DMS79 (cell line): ENCODE measurements around the gene RYR2.
"Not testable (repeated sequence)": the region's sequence is repeated elsewhere in the genome, so short reads cannot be mapped to it uniquely, and the experiment has no call there.

ENCODE experiments used
- DNase-seq: peaks from one replicate; lab custom pipeline; 2025; lab: John Stamatoyannopoulos, UW

The RYR2 gene

GRCh38 chr1:237250055-237250454 lies 208.1 kb downstream of the RYR2 start:
- DNase-seq: no peak

GRCh38 chr1:237255071-237255470 lies 213.1 kb downstream of the RYR2 start:
- no peak for DNase-seq

GRCh38 chr1:237258871-237259270 lies 216.9 kb downstream of the RYR2 start:
- no peak for DNase-seq

- no peak for DNase-seq
Observed at GRCh38 chr1:237261198-237261597, 219.2 kb downstream of the RYR2 start.

- DNase-seq: no peak
Observed at GRCh38 chr1:237267743-237268142, 225.8 kb downstream of the RYR2 start.

GRCh38 chr1:237269938-237270337 lies 228.0 kb downstream of the RYR2 start:
- no peak for DNase-seq

- DNase-seq: no peak
Observed at GRCh38 chr1:237270353-237270752, 228.4 kb downstream of the RYR2 start.

GRCh38 chr1:237277994-237278393 lies 236.0 kb downstream of the RYR2 start:
- DNase-seq: not testable (repeated sequence)

- no peak for DNase-seq
Observed at GRCh38 chr1:237279629-237280028, 237.6 kb downstream of the RYR2 start.

- DNase-seq: no peak
Observed at GRCh38 chr1:237281481-237281880, 239.5 kb downstream of the RYR2 start.

GRCh38 chr1:237282208-237282783 lies 240.3 kb downstream of the RYR2 start:
- DNase-seq: no peak

GRCh38 chr1:237287876-237288521 lies 246.0 kb downstream of the RYR2 start:
- DNase-seq: no peak

- DNase-seq: no peak
Observed at GRCh38 chr1:237293804-237294203, 251.8 kb downstream of the RYR2 start.

- DNase-seq: no peak
Observed at GRCh38 chr1:237296861-237297260, 254.9 kb downstream of the RYR2 start.

- DNase-seq: no peak
Observed at GRCh38 chr1:237300642-237301041, 258.7 kb downstream of the RYR2 start.

- no peak for DNase-seq
Observed at GRCh38 chr1:237303929-237304328, 261.9 kb downstream of the RYR2 start.

GRCh38 chr1:237306726-237307125 lies 264.7 kb downstream of the RYR2 start:
- no peak for DNase-seq

- no peak for DNase-seq
Observed at GRCh38 chr1:237309595-237310118, 267.7 kb downstream of the RYR2 start.

GRCh38 chr1:237316352-237316751 lies 274.4 kb downstream of the RYR2 start:
- no peak for DNase-seq

GRCh38 chr1:237318748-237319147 lies 276.8 kb downstream of the RYR2 start:
- DNase-seq: no peak

- no peak for DNase-seq
Observed at GRCh38 chr1:237320890-237321289, 278.9 kb downstream of the RYR2 start.

GRCh38 chr1:237324226-237324625 lies 282.2 kb downstream of the RYR2 start:
- no peak for DNase-seq

- DNase-seq: no peak
Observed at GRCh38 chr1:237327061-237327460, 285.1 kb downstream of the RYR2 start.

- no peak for DNase-seq
Observed at GRCh38 chr1:237340892-237341291, 298.9 kb downstream of the RYR2 start.
